Measurements from ENCODE around the gene B4GALNT2.
"Not testable (repeated sequence)": the region's sequence is repeated elsewhere in the genome, so short reads cannot be mapped to it uniquely, and the experiment has no call there.

The B4GALNT2 gene

GRCh38 chr17:49120166-49120565 is 12.4 kb upstream of the B4GALNT2 start:
- DNase-seq (ENCODE audit: low read depth), result no peak

DNA sequence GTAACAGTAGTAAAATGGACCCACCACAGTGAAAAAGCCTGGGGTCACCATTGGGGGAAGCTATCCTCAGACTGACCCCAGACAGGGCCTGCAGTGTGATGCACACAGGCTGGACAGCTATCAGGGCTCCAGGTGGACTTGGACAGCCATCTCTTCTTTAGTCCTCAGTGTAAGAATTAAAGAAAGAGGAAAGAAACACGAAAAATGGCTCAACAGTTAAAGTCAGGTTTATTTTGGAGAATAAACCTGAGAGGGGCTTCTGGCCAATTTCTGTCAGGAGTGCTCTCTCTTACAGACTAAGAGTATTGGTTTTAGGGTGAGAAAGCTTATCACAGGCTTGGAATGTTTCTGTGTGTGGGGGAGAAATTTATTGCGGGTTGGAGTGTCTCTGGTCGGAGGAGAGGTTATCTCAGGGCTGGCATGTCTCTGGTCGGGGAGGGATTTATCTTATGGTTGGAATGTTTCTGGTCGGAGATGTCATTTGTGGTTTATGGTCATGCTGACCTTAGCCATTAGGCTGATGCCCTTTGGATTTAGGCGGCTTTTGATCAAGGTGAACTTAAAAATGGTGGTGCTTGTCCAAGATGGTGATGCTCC is 10.8 kb upstream of the B4GALNT2 start:
- DNase-seq (ENCODE audit: low read depth), result no peak

DNA sequence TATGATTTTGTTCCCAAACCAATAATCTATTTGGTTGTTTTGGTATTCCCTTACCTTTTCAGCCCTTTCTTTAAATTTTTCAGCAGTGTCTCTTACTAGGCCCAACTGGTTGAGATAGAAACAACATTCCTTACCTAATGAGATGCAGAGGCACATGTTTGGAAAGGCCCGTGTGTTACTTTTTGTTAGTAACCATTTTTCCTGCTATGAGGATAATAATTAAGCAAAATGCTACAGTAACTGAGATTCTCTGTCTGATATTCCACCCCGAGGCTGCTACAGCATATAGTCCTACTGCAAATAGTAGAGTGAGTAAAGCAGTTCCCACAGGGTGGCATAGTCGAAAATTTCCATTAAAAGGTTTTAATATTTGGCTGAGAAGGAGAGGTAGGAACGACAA is 10.0 kb upstream of the B4GALNT2 start:
- DNase-seq (ENCODE audit: low read depth), result no peak

DNA sequence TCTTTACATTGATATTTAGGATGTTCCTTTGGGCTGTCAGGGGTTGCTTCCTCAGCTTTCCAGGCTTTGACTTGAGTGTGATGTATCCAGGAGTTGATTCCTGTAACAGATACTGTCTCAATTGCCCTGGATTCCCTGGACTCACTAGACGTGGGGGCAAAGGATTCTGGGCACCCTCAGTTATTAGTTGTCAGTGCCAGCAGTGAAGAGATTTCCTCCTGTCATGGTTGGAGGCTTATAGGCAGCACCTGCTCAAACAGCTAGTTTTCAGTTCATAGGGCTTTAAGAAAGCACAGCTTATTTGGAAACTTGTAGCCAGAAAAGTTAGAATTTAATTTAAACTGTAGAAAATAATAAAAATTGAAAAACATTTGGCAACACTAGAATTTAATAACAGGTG is 9.5 kb upstream of the B4GALNT2 start:
- no peak for DNase-seq (ENCODE audit: low read depth)

DNA sequence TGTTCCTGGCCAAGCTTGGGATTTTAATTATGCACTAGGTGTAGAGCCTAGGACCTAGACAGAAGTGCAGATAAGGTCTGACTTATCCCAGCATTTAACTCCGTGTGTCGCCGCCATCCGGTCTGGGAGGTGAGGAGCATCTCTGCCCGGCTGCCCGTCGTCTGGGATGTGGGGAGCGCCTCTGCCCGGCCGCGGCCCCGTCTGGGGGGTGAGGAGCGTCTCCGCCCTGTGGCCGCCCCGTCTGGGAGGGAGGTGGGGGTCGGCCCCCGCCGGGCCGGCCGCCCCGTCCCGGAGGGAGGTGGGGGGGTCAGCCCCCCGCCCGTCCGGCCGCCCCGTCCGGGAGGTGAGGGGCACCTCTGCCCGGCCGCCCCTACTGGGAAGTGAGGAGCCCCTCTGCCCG is 7.1 kb upstream of the B4GALNT2 start:
- no peak for DNase-seq (ENCODE audit: low read depth)

DNA sequence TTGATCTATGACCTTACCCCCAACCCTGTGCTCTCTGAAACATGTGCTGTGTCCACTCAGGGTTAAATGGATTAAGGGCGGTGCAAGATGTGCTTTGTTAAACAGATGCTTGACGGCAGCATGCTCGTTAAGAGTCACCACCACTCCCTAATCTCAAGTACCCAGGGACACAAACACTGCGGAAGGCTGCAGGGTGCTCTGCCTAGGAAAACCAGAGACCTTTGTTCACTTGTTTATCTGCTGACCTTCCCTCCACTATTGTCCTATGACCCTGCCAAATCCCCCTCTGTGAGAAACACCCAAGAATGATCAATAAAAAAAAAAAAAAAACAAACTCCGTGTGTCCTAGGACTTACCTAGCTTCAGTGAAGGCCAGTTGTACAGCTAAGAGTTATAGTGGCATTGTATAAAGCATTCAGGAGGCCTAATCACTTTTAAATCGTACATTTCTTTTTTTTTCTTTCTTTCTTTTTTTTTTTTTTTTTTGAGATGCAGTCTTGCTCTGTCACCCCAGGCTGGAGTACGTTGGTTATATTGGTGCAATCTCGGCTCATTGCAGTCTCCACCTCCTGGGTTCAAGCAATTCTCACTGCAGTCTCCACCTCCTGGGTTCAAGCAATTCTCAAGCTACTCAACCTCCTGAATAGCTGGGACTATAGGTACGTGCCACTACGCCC is 6.2 kb upstream of the B4GALNT2 start:
- not testable (repeated sequence) for DNase-seq (ENCODE audit: low read depth)

- DNase-seq (ENCODE audit: low read depth), result not testable (repeated sequence)
Measured at GRCh38 chr17:49129359-49129950, 3.1 kb upstream of the B4GALNT2 start.

- DNase-seq (ENCODE audit: low read depth), result no peak
Measured at GRCh38 chr17:49130891-49131290, 1.7 kb upstream of the B4GALNT2 start.

GRCh38 chr17:49132317-49132698 is 261 bp upstream of the B4GALNT2 start:
- DNase-seq (ENCODE audit: low read depth), result no peak

DNA sequence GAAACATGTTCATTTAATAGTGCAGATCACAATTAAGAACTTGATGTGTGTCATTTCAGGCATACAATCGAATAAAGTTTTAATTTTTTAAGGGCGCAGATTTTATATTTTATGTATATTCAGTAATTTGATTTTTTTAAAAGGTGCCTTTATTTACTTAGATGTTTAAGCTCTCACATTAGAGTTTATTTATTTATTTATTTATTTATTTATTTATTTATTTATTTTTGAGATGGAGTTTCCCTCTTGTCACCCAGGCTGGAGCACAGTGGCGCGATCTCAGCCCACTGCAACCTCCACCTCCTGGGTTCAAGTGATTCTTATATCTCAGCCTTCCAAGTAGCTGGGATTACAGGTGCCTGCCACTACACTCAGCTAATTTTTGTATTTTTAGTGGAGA is 3.8 kb downstream of the B4GALNT2 start:
- DNase-seq (ENCODE audit: low read depth), result no peak

DNA sequence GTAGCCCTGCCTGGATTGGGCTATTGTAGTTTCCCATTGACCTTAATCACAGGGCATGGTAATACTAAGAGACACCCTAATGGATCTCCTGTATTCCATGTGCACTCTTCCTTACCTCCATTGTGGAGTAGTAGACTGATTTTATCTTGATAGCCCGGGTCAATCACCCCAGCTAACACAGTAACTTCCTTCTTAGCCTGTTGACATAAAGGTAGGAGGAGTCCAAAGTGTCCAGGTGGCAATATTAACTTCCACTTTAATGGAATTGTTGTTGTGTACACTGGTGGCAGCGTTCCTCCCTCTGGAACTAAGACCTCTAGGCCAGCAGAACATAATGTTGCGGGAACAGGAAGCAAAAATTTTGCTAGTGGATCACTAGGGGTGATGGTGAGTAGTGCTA is 13.1 kb downstream of the B4GALNT2 start:
- DNase-seq (ENCODE audit: low read depth), result not testable (repeated sequence)

- DNase-seq (ENCODE audit: low read depth), result peak; percentile 97
Measured at GRCh38 chr17:49146620-49147306, 14.2 kb downstream of the B4GALNT2 start.

- no peak for DNase-seq (ENCODE audit: low read depth)
Measured at GRCh38 chr17:49148171-49148570, 15.6 kb downstream of the B4GALNT2 start.

GRCh38 chr17:49151996-49152395 is 19.4 kb downstream of the B4GALNT2 start:
- DNase-seq (ENCODE audit: low read depth), result no peak

- no peak for DNase-seq (ENCODE audit: low read depth)
Measured at GRCh38 chr17:49156256-49156655, 23.7 kb downstream of the B4GALNT2 start.

DNA sequence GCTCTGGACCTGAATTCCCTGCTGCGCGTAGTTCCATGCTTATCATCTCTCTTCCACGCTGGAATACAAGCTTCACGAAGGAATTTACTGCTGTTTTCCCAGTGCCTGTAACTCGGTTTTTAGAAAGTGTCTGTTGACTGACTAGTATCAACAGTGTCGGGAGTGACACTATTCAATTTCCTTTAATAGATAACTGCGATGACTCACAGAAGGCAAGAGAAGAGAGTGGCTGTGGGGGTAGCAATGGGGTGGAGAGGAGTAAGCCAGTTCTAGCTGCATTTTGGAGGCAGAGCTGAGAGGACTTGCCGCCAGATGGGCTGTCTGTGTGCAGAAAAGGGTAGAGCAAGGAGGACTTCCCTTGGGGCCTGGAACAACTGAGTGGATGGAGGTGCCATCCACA is 25.2 kb downstream of the B4GALNT2 start:
- DNase-seq (ENCODE audit: low read depth), result no peak

GRCh38 chr17:49162866-49163265 is 30.3 kb downstream of the B4GALNT2 start:
- DNase-seq (ENCODE audit: low read depth), result no peak

DNA sequence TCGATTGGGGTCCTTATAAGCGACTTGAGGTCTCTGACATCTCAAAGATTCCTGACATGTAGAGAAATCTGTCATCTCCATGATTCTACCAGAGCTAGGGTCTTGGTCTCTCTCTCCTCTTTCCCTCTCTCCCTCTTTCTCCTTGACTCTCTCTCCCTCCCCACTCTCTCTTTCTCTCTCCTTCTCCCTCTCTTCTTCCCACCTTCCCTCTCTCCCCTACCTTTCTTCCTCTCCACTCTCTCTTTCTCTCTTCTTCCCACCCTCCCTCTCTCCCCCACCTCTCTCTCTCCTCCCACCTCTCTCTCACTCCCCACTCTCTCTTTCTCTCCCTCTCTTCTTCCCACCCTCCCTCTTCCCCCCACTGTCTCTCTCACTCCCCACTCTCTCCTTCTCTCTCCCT is 32.6 kb downstream of the B4GALNT2 start:
- DNase-seq (ENCODE audit: low read depth), result no peak

GRCh38 chr17:49168706-49169105 is 36.1 kb downstream of the B4GALNT2 start:
- DNase-seq (ENCODE audit: low read depth), result no peak

- DNase-seq (ENCODE audit: low read depth), result no peak
Measured at GRCh38 chr17:49170216-49170615, 37.6 kb downstream of the B4GALNT2 start.

DNA sequence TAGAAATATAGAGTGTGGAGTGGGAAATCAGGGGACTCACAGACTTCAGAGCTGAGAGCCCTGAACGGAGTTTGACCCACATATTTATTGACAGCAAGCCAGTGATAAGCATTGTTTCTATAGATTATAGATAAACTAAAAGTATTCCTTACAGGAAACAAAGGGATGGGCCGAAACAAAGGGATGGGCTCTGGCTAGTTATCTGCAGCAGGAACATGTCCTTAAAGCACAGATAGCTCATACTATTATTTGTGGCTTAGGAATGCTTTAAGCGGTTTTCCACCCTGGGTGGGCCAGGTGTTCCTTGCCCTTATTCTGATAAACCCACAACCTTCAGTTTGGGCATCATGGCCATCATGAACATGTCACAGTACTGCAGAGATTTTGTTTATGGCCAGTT is 38.1 kb downstream of the B4GALNT2 start:
- DNase-seq (ENCODE audit: low read depth), result not testable (repeated sequence)

GRCh38 chr17:49175978-49176377 is 43.4 kb downstream of the B4GALNT2 start:
- not testable (repeated sequence) for DNase-seq (ENCODE audit: low read depth)

GRCh38 chr17:49180303-49180702 is 47.7 kb downstream of the B4GALNT2 start:
- DNase-seq (ENCODE audit: low read depth), result peak; percentile 35
